GM19025 (cell line): ENCODE measurements around the gene CNTNAP1.
"Not testable (repeated sequence)": the region's sequence is repeated elsewhere in the genome, so short reads cannot be mapped to it uniquely, and the experiment has no call there.

ENCODE experiments used
- ATAC-seq: cut with Tn5 transposase; IDR thresholded peaks from one replicate; pipeline ENCODE4 v1.9.1; 2021; ENCODE audit warnings: mild to moderate bottlenecking, low read depth, moderate library complexity; ENCODE audit not compliant: unreplicated experiment

The CNTNAP1 gene

GRCh38 chr17:42709561-42709960, 27.2 kb downstream of the CNTNAP1 start:
- ATAC-seq = no peak

DNA sequence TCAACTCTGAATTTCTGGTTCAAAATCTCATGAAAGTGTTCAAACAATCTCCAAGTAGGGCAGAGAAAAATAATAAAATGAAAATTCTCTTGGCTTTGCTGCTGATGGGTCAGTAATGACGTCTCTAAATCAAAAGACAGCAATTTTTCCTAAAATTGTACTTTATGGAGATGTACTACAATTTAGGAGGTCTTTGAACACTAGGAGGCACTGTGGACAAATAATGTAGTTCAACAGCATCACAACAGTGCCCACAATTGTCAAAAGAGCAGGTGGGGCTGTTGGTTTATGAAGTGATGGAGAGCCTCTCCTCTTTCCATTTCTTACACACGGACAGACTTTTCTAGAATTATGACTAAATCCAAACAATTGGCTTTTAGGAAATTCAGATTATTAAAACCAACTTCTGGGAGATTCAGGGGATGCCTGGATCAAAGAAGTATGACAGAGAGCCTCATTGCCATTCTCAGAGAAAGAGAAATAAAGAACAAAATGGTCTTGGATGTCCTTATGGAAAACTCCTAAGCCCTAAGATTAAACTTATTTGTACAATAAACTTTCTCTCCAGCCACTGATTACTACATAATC, 38.8 kb downstream of the CNTNAP1 start:
- no peak for ATAC-seq

- no peak for ATAC-seq
Observed at GRCh38 chr17:42723636-42724035, 41.3 kb downstream of the CNTNAP1 start.

- ATAC-seq = no peak
Observed at GRCh38 chr17:42725143-42725542, 42.8 kb downstream of the CNTNAP1 start.

GRCh38 chr17:42740699-42741098, 58.4 kb downstream of the CNTNAP1 start:
- ATAC-seq = no peak

DNA sequence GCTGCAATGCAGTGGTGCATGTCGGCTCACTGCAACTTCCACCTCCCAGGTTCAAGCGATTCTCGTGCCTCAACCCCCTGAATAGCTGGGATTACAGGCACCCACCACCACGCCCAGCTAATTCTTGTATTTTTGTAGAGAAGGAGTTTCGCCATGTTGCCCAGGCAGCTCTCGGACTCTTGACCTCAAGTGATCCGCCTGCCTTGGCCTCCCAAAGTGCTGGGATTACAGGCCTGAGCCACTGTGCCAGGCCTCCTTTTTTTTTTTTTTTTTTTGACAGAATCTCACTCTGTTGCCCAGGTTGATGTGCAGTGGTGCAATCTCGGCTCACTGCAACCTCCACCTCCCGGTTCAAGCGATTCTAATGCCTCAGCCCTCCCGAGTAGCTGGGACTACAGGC, 60.6 kb downstream of the CNTNAP1 start:
- ATAC-seq = not testable (repeated sequence)

GRCh38 chr17:42743595-42744282, 61.4 kb downstream of the CNTNAP1 start:
- ATAC-seq = no peak

GRCh38 chr17:42744283-42744805, 62.0 kb downstream of the CNTNAP1 start:
- peak; percentile 54 for ATAC-seq

- ATAC-seq = peak; percentile 86
Observed at GRCh38 chr17:42744806-42745617, 62.7 kb downstream of the CNTNAP1 start, which contains the start of gene EZH1. TSS of gene EZH1 (minus strand) at chr17:42745040. CDS start at chr17:42728941, 16,099 bp downstream.

GRCh38 chr17:42748202-42748907, 66.0 kb downstream of the CNTNAP1 start:
- no peak for ATAC-seq

GRCh38 chr17:42748908-42749798, 66.8 kb downstream of the CNTNAP1 start:
- no peak for ATAC-seq
